HEK293 (cell line): ENCODE measurements around the gene DPP6.

ENCODE experiments used
- CTCF ChIA-PET: fragments of 350-600 bp; formaldehyde crosslinking; extraction: SDS; loops from one replicate; lab custom pipeline; 2021; ENCODE audit warnings: antibody characterized with exemption; lab: Yijun Ruan, JAX
- POLR2A ChIA-PET: fragments of 300-600 bp; formaldehyde crosslinking; extraction: SDS; loops from one replicate; lab custom pipeline; 2020; ENCODE audit warnings: antibody characterized with exemption, inconsistent platforms; lab: Yijun Ruan, JAX
- H3K27ac ChIP-seq: fragments of 200-500 bp; sonication (Bioruptor generic); 2 replicates; pipeline ENCODE4 v1.5.1; 2014; ENCODE audit warnings: low read depth, low read length, control low read depth, inconsistent platforms; ENCODE audit errors: extremely low read depth
- H3K36me3 ChIP-seq, 2 experiments: fragments of 200-500 bp in 1 of 2; sonication (Bioruptor generic) in 1 of 2; 1 replicate in 1 of 2; 2 replicates in 1 of 2; pipeline ENCODE4 v1.5.1; 2014 to 2017; ENCODE audit warnings: inconsistent platforms in 2 of 2, low read length in 2 of 2; ENCODE audit not compliant: control insufficient read depth in 2 of 2, insufficient read depth in 1 of 2
- H3K4me1 ChIP-seq: fragments of 200-500 bp; sonication (Bioruptor generic); 2 replicates; pipeline ENCODE4 v1.5.1; 2014; ENCODE audit warnings: mild to moderate bottlenecking, low read length, inconsistent platforms; ENCODE audit not compliant: control insufficient read depth, insufficient read depth
- H3K4me3 ChIP-seq: 2 replicates; pipeline ENCODE4 v1.5.1; 2011; ENCODE audit warnings: low read depth, mild to moderate bottlenecking, control low read depth, low read length, moderate library complexity
- H3K9me3 ChIP-seq: fragments of 200-500 bp; sonication (Bioruptor generic); 2 replicates; pipeline ENCODE4 v1.5.1; 2014; ENCODE audit warnings: low read depth, low read length, inconsistent platforms; ENCODE audit not compliant: control insufficient read depth, insufficient read depth
- FEZF1 ChIP-seq: fragments of 450-650 bp; formaldehyde crosslinking; IDR thresholded peaks from 2 replicates; pipeline ENCODE4 v1.5.1; 2016; ENCODE audit warnings: missing biosample characterization, missing genetic modification characterization
- HOXA7 ChIP-seq: sonication (generic); formaldehyde crosslinking; IDR thresholded peaks from 2 replicates; pipeline ENCODE4 v1.8.1; 2022; ENCODE audit warnings: missing genetic modification reagents, borderline replicate concordance
- RBAK ChIP-seq: fragments of 450-650 bp; formaldehyde crosslinking; IDR thresholded peaks from 2 replicates; pipeline ENCODE4 v1.5.1; 2016; ENCODE audit warnings: missing biosample characterization, missing genetic modification characterization
- SCRT2 ChIP-seq: fragments of 450-650 bp; formaldehyde crosslinking; IDR thresholded peaks from 2 replicates; pipeline ENCODE4 v1.5.1; 2016; ENCODE audit warnings: missing biosample characterization, missing genetic modification characterization
- TRIM28 ChIP-seq: IDR thresholded peaks from 2 replicates; pipeline ENCODE4 v1.6.1; 2011; ENCODE audit warnings: low read length, control low read depth, borderline replicate concordance
- ZBTB1 ChIP-seq: fragments of 450-650 bp; formaldehyde crosslinking; IDR thresholded peaks from 2 replicates; pipeline ENCODE4 v1.5.1; 2016; ENCODE audit warnings: missing biosample characterization, missing genetic modification characterization
- ZFP3 ChIP-seq: fragments of 450-650 bp; formaldehyde crosslinking; IDR thresholded peaks from 2 replicates; pipeline ENCODE4 v1.5.1; 2016; ENCODE audit warnings: low read depth, missing biosample characterization, missing genetic modification characterization
- ZNF10 ChIP-seq: fragments of 450-650 bp; formaldehyde crosslinking; IDR thresholded peaks from 2 replicates; pipeline ENCODE4 v1.5.1; 2017; ENCODE audit warnings: missing biosample characterization, missing genetic modification characterization
- ZNF132 ChIP-seq: fragments of 450-650 bp; formaldehyde crosslinking; IDR thresholded peaks from 2 replicates; pipeline ENCODE4 v1.5.1; 2017; ENCODE audit warnings: missing biosample characterization, missing genetic modification characterization, borderline replicate concordance
- ZNF398 ChIP-seq: fragments of 450-650 bp; formaldehyde crosslinking; IDR thresholded peaks from 2 replicates; pipeline ENCODE4 v1.5.1; 2017; ENCODE audit warnings: missing biosample characterization, missing genetic modification characterization
- ZNF404 ChIP-seq: fragments of 450-650 bp; formaldehyde crosslinking; IDR thresholded peaks from 2 replicates; pipeline ENCODE4 v1.5.1; 2017; ENCODE audit warnings: missing biosample characterization, missing genetic modification characterization
- ZNF518A ChIP-seq: fragments of 450-650 bp; formaldehyde crosslinking; conservative IDR thresholded peaks from 2 replicates; pipeline ENCODE4 v1.5.1; 2016; ENCODE audit warnings: low read depth, missing biosample characterization, missing genetic modification characterization
- ZNF529 ChIP-seq: fragments of 450-650 bp; formaldehyde crosslinking; IDR thresholded peaks from 2 replicates; pipeline ENCODE4 v1.5.1; 2017; ENCODE audit warnings: missing genetic modification characterization, missing biosample characterization; ENCODE audit not compliant: insufficient replicate concordance
- ZNF560 ChIP-seq: fragments of 450-650 bp; formaldehyde crosslinking; IDR thresholded peaks from 2 replicates; pipeline ENCODE4 v1.5.1; 2017; ENCODE audit warnings: missing biosample characterization, missing genetic modification characterization, borderline replicate concordance
- ZNF610 ChIP-seq: fragments of 450-650 bp; formaldehyde crosslinking; IDR thresholded peaks from 2 replicates; pipeline ENCODE4 v1.5.1; 2016; ENCODE audit warnings: missing biosample characterization, missing genetic modification characterization, borderline replicate concordance
- ZNF701 ChIP-seq: fragments of 450-650 bp; formaldehyde crosslinking; IDR thresholded peaks from 2 replicates; pipeline ENCODE4 v1.5.1; 2016; ENCODE audit warnings: missing biosample characterization, missing genetic modification characterization

The DPP6 gene

GRCh38 chr7:154568346-154568745 lies 516.1 kb downstream of the DPP6 start:
- TF ChIP-seq ZNF132 (tag by site-specific recombination) (no peak), TRIM28 (no peak)
- H3K9me3 ChIP-seq = no peaks in the 10 kb centered on the region
- POLR2A ChIA-PET = no interaction called here
- no peaks in the 10 kb centered on the region for H3K4me1 ChIP-seq
- no peaks in the 10 kb centered on the region for H3K36me3 ChIP-seq
- no peak overlapping the region for H3K27ac ChIP-seq
- no peak overlapping the region for H3K4me3 ChIP-seq
- CTCF ChIA-PET = no interaction called here

GRCh38 chr7:154569916-154570315 lies 517.7 kb downstream of the DPP6 start:
- Histone ChIP-seq H3K4me1 (no peaks in the 10 kb centered on the region), H3K36me3 (no peaks in the 10 kb centered on the region)
- POLR2A ChIA-PET = no interaction called here
- TF ChIP-seq TRIM28 = no peak
- TF ChIP-seq SCRT2 = no peak
- TF ChIP-seq ZNF10 (tag by site-specific recombination) = no peak
- TF ChIP-seq ZNF610 (tag by site-specific recombination) = no peak
- no peak for TF ChIP-seq ZNF518A
- TF ChIP-seq ZNF529 (tag by site-specific recombination) = no peak
- TF ChIP-seq ZNF701 (tag by site-specific recombination) = no peak
- no peak for TF ChIP-seq FEZF1 (tag by site-specific recombination)
- no peak for TF ChIP-seq ZFP3 (tag by site-specific recombination)
- TF ChIP-seq ZNF398 (tag by site-specific recombination) = no peak
- TF ChIP-seq ZNF560 (tag by site-specific recombination) = no peak
- TF ChIP-seq ZNF404 (tag by site-specific recombination) = no peak
- TF ChIP-seq HOXA7 (CRISPR knock-in tag) = no peak
- no peak for TF ChIP-seq ZBTB1 (tag by site-specific recombination)
- TF ChIP-seq, all 188 proteins: peak for 0
- H3K4me3 ChIP-seq = no peak overlapping the region
- no peak overlapping the region for H3K27ac ChIP-seq
- H3K9me3 ChIP-seq = no peaks in the 10 kb centered on the region
- CTCF ChIA-PET = no interaction called here

- POLR2A ChIA-PET = no interaction called here
- CTCF ChIA-PET = interaction anchor here (0.8 kb wide), 1 partner anchor 13 kb away, joined by 5 read pairs; no protein-coding TSS in a partner anchor
- TF ChIP-seq RBAK (tag by site-specific recombination) = no peak
- no peaks in the 10 kb centered on the region for H3K36me3 ChIP-seq
- H3K9me3 ChIP-seq = no peaks in the 10 kb centered on the region
- H3K4me3 ChIP-seq = no peak overlapping the region
- no peak overlapping the region for H3K27ac ChIP-seq
- H3K4me1 ChIP-seq = no peaks in the 10 kb centered on the region
These were observed 519.6 kb downstream of the DPP6 start for GRCh38 chr7:154571772-154572171.
